H1 (cell line): ENCODE results near the gene PCDHGB1. TPM values are rescaled to one million over a fixed set of nuclear protein-coding genes. Genes with fewer than 3 reads are reported as not detected.
A peak's percentile ranks its signal among the peaks of the same experiment; 100 is the strongest.

ENCODE experiments used
- CTCF ChIA-PET: fragments of 300-600 bp; sonication (Branson Sonifier 250); formaldehyde crosslinking; loops from one replicate; lab custom pipeline; 2021; ENCODE audit not compliant: partially characterized antibody; lab: Charles Lee
- POLR2A ChIA-PET: fragments of 300-600 bp; sonication (Branson Sonifier 250); formaldehyde crosslinking; loops from one replicate; lab custom pipeline; 2021; ENCODE audit warnings: inconsistent platforms; ENCODE audit not compliant: partially characterized antibody; lab: Charles Lee
- DNase-seq, 2 experiments: peaks; one replicate each; pipeline versions ENCODE4 v3.0.0 to v3.0.0-alpha.2; 2010 to 2022; ENCODE audit warnings: low spot score in 2 of 2, low read depth in 1 of 2, mixed read lengths in 1 of 2
- FAIRE-seq: peaks from 2 replicates; lab custom pipeline; 2011; peaks lifted over from hg19 to GRCh38; lab: Jason Lieb, UNC
- H2AFZ ChIP-seq: 2 replicates; pipeline ENCODE4 v1.8.1; 2012; ENCODE audit warnings: low read length, inconsistent platforms
- H2AK5ac ChIP-seq: 2 replicates; pipeline ENCODE4 v1.6.1; 2013; ENCODE audit warnings: low read depth, low read length
- H2BK120ac ChIP-seq: replicated peaks from 2 replicates; pipeline ENCODE3; 2013; ENCODE audit warnings: low read depth, low read length, inconsistent platforms
- H2BK12ac ChIP-seq: 2 replicates; pipeline ENCODE4 v1.6.1; 2013; ENCODE audit warnings: low read depth, low read length
- H2BK15ac ChIP-seq: 2 replicates; pipeline ENCODE4 v1.6.1; 2013; ENCODE audit warnings: low read length
- H2BK20ac ChIP-seq: 2 replicates; pipeline ENCODE4 v1.6.1; 2013; ENCODE audit warnings: low read length
- H2BK5ac ChIP-seq: 2 replicates; pipeline ENCODE4 v1.6.1; 2013; ENCODE audit warnings: low read depth, low read length
- H3K14ac ChIP-seq: 2 replicates; pipeline ENCODE4 v1.6.1; 2013; ENCODE audit warnings: inconsistent platforms; ENCODE audit not compliant: insufficient read length
- H3K18ac ChIP-seq: 2 replicates; pipeline ENCODE4 v1.6.1; 2013; ENCODE audit warnings: low read length; ENCODE audit errors: extremely low read depth
- H3K23ac ChIP-seq: 2 replicates; pipeline ENCODE4 v1.6.1; 2013; ENCODE audit warnings: inconsistent platforms; ENCODE audit not compliant: insufficient read length
- H3K23me2 ChIP-seq: 2 replicates; pipeline ENCODE4 v1.6.1; 2013; ENCODE audit warnings: low read depth, low read length
- H3K27ac ChIP-seq: 2 replicates; pipeline ENCODE4 v1.6.1; 2011; ENCODE audit warnings: low read depth, low read length, inconsistent platforms
- H3K27me3 ChIP-seq, 4 experiments: replicated peaks in 1 of 4; 1 replicate in 1 of 4; 2 replicates in 3 of 4; pipeline versions ENCODE4 v1.6.1 to v1.8.1; 2011 to 2013; ENCODE audit warnings: low read length in 3 of 4, mild to moderate bottlenecking in 3 of 4, inconsistent platforms in 2 of 4, mixed read lengths in 2 of 4, moderate library complexity in 1 of 4; ENCODE audit not compliant: control insufficient read depth in 3 of 4, insufficient read depth in 3 of 4; ENCODE audit errors: extremely low read depth in 1 of 4
- H3K36me3 ChIP-seq, 4 experiments: 2 replicates each; pipeline versions ENCODE4 v1.6.1 to v1.8.1; 2011 to 2013; ENCODE audit warnings: mild to moderate bottlenecking in 4 of 4, low read length in 3 of 4, moderate library complexity in 2 of 4, control low read depth in 1 of 4, inconsistent platforms in 1 of 4; ENCODE audit not compliant: insufficient read depth in 4 of 4, control insufficient read depth in 2 of 4
- H3K4ac ChIP-seq: replicated peaks from 2 replicates; pipeline ENCODE3; 2013; ENCODE audit warnings: low read length, low read depth, mixed read lengths, inconsistent platforms; ENCODE audit not compliant: insufficient read length
- H3K4me1 ChIP-seq, 4 experiments: replicated peaks in 1 of 4; 1 replicate in 1 of 4; 2 replicates in 3 of 4; pipeline versions ENCODE4 v1.6.1 to v1.8.1; 2011 to 2013; ENCODE audit warnings: low read length in 3 of 4, inconsistent platforms in 2 of 4, mixed read lengths in 1 of 4; ENCODE audit not compliant: insufficient read depth in 4 of 4, control insufficient read depth in 3 of 4
- H3K4me2 ChIP-seq, 2 experiments: 2 replicates each; pipeline versions ENCODE4 v1.6.1 to v1.8.1; 2011 to 2013; ENCODE audit warnings: low read depth in 2 of 2, low read length in 2 of 2, control low read depth in 1 of 2, inconsistent platforms in 1 of 2, mild to moderate bottlenecking in 1 of 2; ENCODE audit not compliant: insufficient read depth in 1 of 2
- H3K4me3 ChIP-seq, 4 experiments: fragments of 200-600, 300-600 bp in 1 of 4; sonication (generic), shearing (Covaris generic), sonication (Bioruptor Twin) in 1 of 4; 2 replicates each; pipeline versions ENCODE4 v1.5.1 to v1.8.1; 2011 to 2016; ENCODE audit warnings: low read length in 4 of 4, low read depth in 3 of 4, control low read depth in 2 of 4, inconsistent platforms in 2 of 4, mild to moderate bottlenecking in 2 of 4, mixed read lengths in 1 of 4, moderate library complexity in 1 of 4; ENCODE audit not compliant: insufficient read depth in 2 of 4; ENCODE audit errors: extremely low read depth in 1 of 4
- H3K56ac ChIP-seq: replicated peaks from 2 replicates; pipeline ENCODE3; 2013; ENCODE audit warnings: low read depth, mild to moderate bottlenecking, mixed read lengths, low read length, inconsistent platforms; ENCODE audit not compliant: insufficient read length
- H3K79me1 ChIP-seq: 2 replicates; pipeline ENCODE4 v1.6.1; 2013; ENCODE audit warnings: low read depth, low read length, control low read depth
- H3K79me2 ChIP-seq, 2 experiments: 2 replicates each; pipeline versions ENCODE4 v1.6.1 to v1.8.1; 2012 to 2013; ENCODE audit warnings: low read length in 2 of 2, mild to moderate bottlenecking in 2 of 2, inconsistent platforms in 1 of 2; ENCODE audit not compliant: insufficient read depth in 2 of 2, control insufficient read depth in 1 of 2
- H3K9ac ChIP-seq, 4 experiments: replicated peaks in 1 of 4; 1 replicate in 1 of 4; 2 replicates in 3 of 4; pipeline versions ENCODE4 v1.6.1 to v1.8.1; 2011 to 2013; ENCODE audit warnings: low read depth in 3 of 4, low read length in 3 of 4, control low read depth in 2 of 4, mild to moderate bottlenecking in 2 of 4, moderate library complexity in 2 of 4, inconsistent platforms in 1 of 4; ENCODE audit errors: extremely low read depth in 1 of 4
- H3K9me3 ChIP-seq, 2 experiments: 2 replicates each; pipeline versions ENCODE4 v1.6.1 to v1.8.1; 2012 to 2013; ENCODE audit warnings: mild to moderate bottlenecking in 2 of 2, moderate library complexity in 2 of 2, control low read depth in 1 of 2, inconsistent platforms in 1 of 2, low read depth in 1 of 2, low read length in 1 of 2, mixed read lengths in 1 of 2; ENCODE audit not compliant: insufficient read depth in 2 of 2
- H4K20me1 ChIP-seq, 2 experiments: replicated peaks in 1 of 2; 2 replicates each; pipeline versions ENCODE3 to v1.8.1; 2011 to 2013; ENCODE audit warnings: inconsistent platforms in 2 of 2, low read length in 2 of 2, mild to moderate bottlenecking in 1 of 2; ENCODE audit not compliant: insufficient read depth in 2 of 2, control insufficient read depth in 1 of 2
- H4K5ac ChIP-seq: 2 replicates; pipeline ENCODE4 v1.6.1; 2013; ENCODE audit warnings: low read length, low read depth, mixed read lengths, inconsistent platforms; ENCODE audit not compliant: insufficient read length
- H4K8ac ChIP-seq: 2 replicates; pipeline ENCODE4 v1.8.0; 2013; ENCODE audit warnings: mild to moderate bottlenecking, moderate library complexity, low read length, inconsistent platforms; ENCODE audit not compliant: insufficient read depth; ENCODE audit errors: extremely low read depth
- H4K91ac ChIP-seq: replicated peaks from 2 replicates; pipeline ENCODE3; 2013; ENCODE audit warnings: low read length, mixed read lengths, inconsistent platforms; ENCODE audit not compliant: insufficient read length
- BACH1 ChIP-seq: IDR thresholded peaks from 2 replicates; pipeline ENCODE4 v1.6.1; 2012; ENCODE audit warnings: low read length, improper control_type of control experiment
- CBX5 ChIP-seq: fragments of 300-800, 300-1000 bp; sonication (generic); IDR thresholded peaks from 2 replicates; pipeline ENCODE4 v1.7.1; 2016; ENCODE audit warnings: antibody characterized with exemption, low read length, low read depth
- CEBPB ChIP-seq: IDR thresholded peaks from 2 replicates; pipeline ENCODE4 v1.6.1; 2012; ENCODE audit warnings: low read depth, low read length
- CHD1 ChIP-seq: IDR thresholded peaks from 2 replicates; pipeline ENCODE4 v1.6.1; 2012; ENCODE audit warnings: low read depth, low read length, improper control_type of control experiment
- CHD2 ChIP-seq: IDR thresholded peaks from 2 replicates; pipeline ENCODE4 v1.6.1; 2012; ENCODE audit warnings: low read length, improper control_type of control experiment
- JUN ChIP-seq: IDR thresholded peaks from 2 replicates; pipeline ENCODE4 v1.6.1; 2011; ENCODE audit warnings: low read depth, mild to moderate bottlenecking, improper control_type of control experiment, low read length
- POLR2A ChIP-seq, 2 experiments: IDR thresholded peaks; 1 replicate in 1 of 2; 2 replicates in 1 of 2; pipeline ENCODE4 v1.6.1; 2011; ENCODE audit warnings: low read depth in 2 of 2, low read length in 2 of 2, mild to moderate bottlenecking in 2 of 2; ENCODE audit errors: control extremely low read depth in 1 of 2
- POU5F1 ChIP-seq: IDR thresholded peaks from 2 replicates; pipeline ENCODE4 v1.6.1; 2011; ENCODE audit warnings: low read depth, mild to moderate bottlenecking, low read length, moderate library complexity
- RAD21 ChIP-seq, 2 experiments: IDR thresholded peaks in 1 of 2; conservative IDR thresholded peaks in 1 of 2; 2 replicates each; pipeline ENCODE4 v1.6.1; 2011; ENCODE audit warnings: low read depth in 2 of 2, low read length in 2 of 2, improper control_type of control experiment in 1 of 2, inconsistent platforms in 1 of 2, mild to moderate bottlenecking in 1 of 2, moderate library complexity in 1 of 2
- TAF7 ChIP-seq: optimal IDR thresholded peaks from 2 replicates; pipeline ENCODE3; 2011; ENCODE audit warnings: low read depth, mild to moderate bottlenecking, inconsistent platforms, low read length, moderate library complexity, borderline replicate concordance
- TCF12 ChIP-seq: IDR thresholded peaks from 2 replicates; pipeline ENCODE4 v1.6.1; 2011; ENCODE audit warnings: low read depth, mild to moderate bottlenecking, low read length
- TEAD4 ChIP-seq: IDR thresholded peaks from 2 replicates; pipeline ENCODE4 v1.6.1; 2012; ENCODE audit warnings: low read depth, low read length, inconsistent platforms, mixed read lengths
- WGBS, 2 experiments: shearing (Covaris generic) in 1 of 2; methylation state at CpG; one replicate each; pipeline versions ENCODE4 v1.1.6 to v1.1.7; 2013 to 2015; ENCODE audit warnings: low lambda C conversion rate in 2 of 2, mixed read lengths in 2 of 2, inconsistent platforms in 1 of 2, low coverage in 1 of 2, missing lambda C conversion rate in 1 of 2; ENCODE audit not compliant: insufficient replicate concordance in 2 of 2, insufficient coverage in 1 of 2, insufficient read length in 1 of 2; ENCODE audit errors: extremely low coverage in 1 of 2, missing lambda C conversion rate in 1 of 2; 5-methylcytosine and 5-hydroxymethylcytosine counted together
- polyA plus RNA-seq, 7 experiments: library from polyadenylated mRNA; depleted of rRNA in 3 of 7; stranded (reverse) in 5 of 7; unstranded in 2 of 7; fragments of >200 nt in 5 of 7; fragments of 200-250 nt in 2 of 7; gene quantifications; 1 replicate in 5 of 7; 2 replicates in 1 of 7; 4 replicates in 1 of 7; pipeline versions ENCODE4 v1.2.1 to v1.2.3, GENCODE V29; 2011 to 2013; ENCODE audit warnings: missing spikeins in 2 of 7, mixed read lengths in 2 of 7
- total RNA-seq: library from RNA; stranded (reverse); fragmentation: NEBNext Ultra II Directional; extraction: Animal tissue kit (Norgen Biotek cat#: 25700); gene quantifications from 2 replicates; pipeline ENCODE4 v1.2.1, GENCODE V29; 2021
- TF ChIP-seq, protein P1 (sequence below): IDR thresholded peaks from 2 replicates; pipeline ENCODE4 v1.6.1; 2012; ENCODE audit warnings: low read length, inconsistent platforms

PCDHGB1 gene
- total and polyA plus RNA-seq, 2 of the 8 experiments (the other 6 are each of a cell fraction or from before 2014, with no cell fraction given): 1.3 to 2.8 TPM

GRCh38 chr5:141343953-141344463 is 5.9 kb upstream of the PCDHGB1 start:
- CTCF ChIA-PET: interaction anchor here (0.7 to 4.8 kb wide), 49 partner anchors 9 to 223 kb away, joined by 3 to 21 read pairs (median 5); partner anchors contain the start of genes PCDHB10, PCDHB14, PCDHB15 and PCDHB4
- H2BK12ac ChIP-seq: no peak overlapping the region
- no peak overlapping the region for H3K56ac ChIP-seq
- H4K8ac ChIP-seq: no peak overlapping the region; the same call in 1 of the 2 replicates
- peak overlapping the region; percentile 11; the same call in 1 of the 2 replicates for H2AFZ ChIP-seq
- no peaks in the 10 kb centered on the region; a peak in 2 of 8 replicates for H3K36me3 ChIP-seq
- H3K18ac ChIP-seq: no peak overlapping the region
- H3K14ac ChIP-seq: no peak overlapping the region
- H3K27ac ChIP-seq: no peak overlapping the region
- FAIRE-seq: no peak
- H2BK5ac ChIP-seq: no peak overlapping the region
- no peak overlapping the region for H4K91ac ChIP-seq
- H2BK15ac ChIP-seq: no peak overlapping the region
- H3K23me2 ChIP-seq: no peaks in the 10 kb centered on the region
- H3K27me3 ChIP-seq: no peaks in the 10 kb centered on the region
- no peak overlapping the region for H3K4me2 ChIP-seq
- WGBS, 2 experiments: 93% methylated on average over 31 of the region's 31 CpGs; no CpG with 5 or more reads in 1 of the 2 experiments
- H2AK5ac ChIP-seq: no peak overlapping the region
- no peak overlapping the region for H3K4ac ChIP-seq
- H2BK120ac ChIP-seq: no peak overlapping the region
- H4K20me1 ChIP-seq: no peaks in the 10 kb centered on the region
- H3K4me3 ChIP-seq: no peak overlapping the region; a peak in 1 of 8 replicates
- H4K5ac ChIP-seq: no peak overlapping the region
- H3K9me3 ChIP-seq: peaks cover 30 to 41% of the 10 kb centered on the region in 2 experiments; a peak in 3 of 4 replicates
- DNase-seq: no peak
- no peaks in the 10 kb centered on the region for H3K79me2 ChIP-seq
- H3K79me1 ChIP-seq: no peaks in the 10 kb centered on the region
- H3K4me1 ChIP-seq: no peaks in the 10 kb centered on the region
- POLR2A ChIA-PET: interaction anchor here (1.0 kb wide), 2 partner anchors 69 to 170 kb away, joined by 3 read pairs; partner anchors contain the start of gene PCDHGA10
- H3K9ac ChIP-seq: no peak overlapping the region
- no peak overlapping the region for H3K23ac ChIP-seq
- no peak overlapping the region for H2BK20ac ChIP-seq
- TF ChIP-seq CEBPB (no peak), BACH1 (no peak), CBX5 (no peak), CHD2 (no peak), TAF7 (no peak), POU5F1 (no peak), TCF12 (no peak), TEAD4 (no peak), RAD21 (IDR thresholded peaks at IDR 0.05 in 1 of 2, conservative IDR thresholded peaks at IDR 0.05 in 1 of 2; ENCODE audit: low read depth in 2 of 2, low read length in 2 of 2) (no peak), CHD1 (no peak), JUN (no peak), POLR2A (IDR thresholded peaks at IDR 0.05; ENCODE audit: control extremely low read depth in 1 of 2, low read depth in 2 of 2, low read length in 2 of 2) (no peak)
- TF ChIP-seq, protein P1, sequence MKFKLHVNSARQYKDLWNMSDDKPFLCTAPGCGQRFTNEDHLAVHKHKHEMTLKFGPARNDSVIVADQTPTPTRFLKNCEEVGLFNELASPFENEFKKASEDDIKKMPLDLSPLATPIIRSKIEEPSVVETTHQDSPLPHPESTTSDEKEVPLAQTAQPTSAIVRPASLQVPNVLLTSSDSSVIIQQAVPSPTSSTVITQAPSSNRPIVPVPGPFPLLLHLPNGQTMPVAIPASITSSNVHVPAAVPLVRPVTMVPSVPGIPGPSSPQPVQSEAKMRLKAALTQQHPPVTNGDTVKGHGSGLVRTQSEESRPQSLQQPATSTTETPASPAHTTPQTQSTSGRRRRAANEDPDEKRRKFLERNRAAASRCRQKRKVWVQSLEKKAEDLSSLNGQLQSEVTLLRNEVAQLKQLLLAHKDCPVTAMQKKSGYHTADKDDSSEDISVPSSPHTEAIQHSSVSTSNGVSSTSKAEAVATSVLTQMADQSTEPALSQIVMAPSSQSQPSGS: no peak
